ENCODE results near the gene ZNF485. TPM values are rescaled to one million over a fixed set of nuclear protein-coding genes. Genes with fewer than 3 reads are reported as not detected.
A peak's percentile ranks its signal among the peaks of the same experiment; 100 is the strongest.
"Not testable (repeated sequence)": the region's sequence is repeated elsewhere in the genome, so short reads cannot be mapped to it uniquely, and the experiment has no call there.

ZNF485 gene
- total RNA-seq, 1 donor from 2014 or later = 2.5 TPM

DNA sequence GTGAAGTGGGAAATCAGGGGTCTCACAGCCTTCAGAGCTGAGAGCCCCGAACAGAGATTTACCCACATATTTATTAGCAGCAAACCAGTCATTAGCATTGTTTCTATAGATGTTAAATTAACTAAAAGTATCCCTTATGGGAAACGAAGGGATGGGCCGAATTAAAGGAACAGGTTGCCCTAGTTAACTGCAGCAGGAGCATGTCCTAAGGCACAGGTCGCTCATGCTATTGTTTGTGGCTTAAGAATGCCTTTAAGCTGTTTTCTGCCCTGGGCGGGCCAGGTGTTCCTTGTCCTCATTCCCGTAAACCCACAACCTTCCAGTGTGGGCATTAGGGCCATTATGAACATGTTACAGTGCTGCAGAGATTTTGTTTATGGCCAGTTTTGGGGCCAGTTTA lies 4.7 kb upstream of the ZNF485 start:
- DNase-seq (ENCODE audit: low read depth) = not testable (repeated sequence)

GRCh38 chr10:43605850-43606322 lies 352 bp upstream of the ZNF485 start:
- DNase-seq (ENCODE audit: low read depth) = no peak

- DNase-seq (ENCODE audit: low read depth) = no peak
Measured at GRCh38 chr10:43607199-43607573, 948 bp downstream of the ZNF485 start.

DNA sequence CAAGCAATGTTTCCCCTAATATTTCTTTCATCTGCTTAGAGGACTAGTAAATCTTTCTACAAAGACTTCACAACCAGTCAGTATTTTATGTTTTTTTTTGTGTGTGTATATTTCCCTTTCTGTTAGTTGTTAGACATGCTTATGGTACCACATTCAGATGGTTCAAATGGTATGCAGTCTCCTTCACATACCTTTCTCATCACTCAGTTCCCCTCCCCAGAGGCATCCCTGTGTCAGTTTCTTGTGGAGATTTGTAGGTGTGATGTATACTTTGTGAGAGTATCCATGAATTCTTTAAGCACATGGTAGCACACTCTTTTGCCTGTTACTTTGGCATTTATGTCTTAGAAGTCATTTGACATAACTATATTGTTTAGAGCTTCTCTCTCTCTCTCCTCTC lies 4.4 kb downstream of the ZNF485 start:
- DNase-seq (ENCODE audit: low read depth) = no peak

DNA sequence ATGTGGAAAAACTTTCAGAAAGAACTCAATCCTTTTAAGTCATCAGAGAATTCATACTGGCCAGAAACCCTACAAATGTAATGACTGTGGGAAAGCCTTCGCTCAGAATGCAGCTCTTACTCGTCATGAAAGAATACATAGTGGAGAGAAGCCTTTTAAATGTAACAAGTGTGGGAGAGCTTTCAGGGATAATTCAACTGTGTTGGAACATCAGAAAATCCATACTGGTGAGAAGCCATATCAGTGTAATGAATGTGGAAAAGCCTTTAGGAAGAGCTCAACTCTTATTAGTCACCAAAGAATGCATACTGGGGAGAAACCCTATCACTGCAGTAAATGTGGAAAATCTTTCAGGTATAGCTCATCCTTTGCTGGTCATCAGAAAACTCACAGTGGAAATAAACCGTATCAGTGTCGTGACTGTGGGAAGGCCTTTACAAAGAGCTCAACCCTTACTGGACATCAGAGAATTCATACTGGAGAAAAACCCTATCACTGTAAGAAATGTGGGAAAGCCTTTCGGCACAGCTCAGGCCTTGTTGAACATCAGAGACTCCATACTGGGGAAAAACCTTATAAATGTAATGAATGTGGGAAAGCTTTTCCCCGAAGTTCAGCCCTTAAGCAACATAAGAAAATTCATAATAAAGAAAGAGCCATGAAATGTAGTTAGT lies 10.6 kb downstream of the ZNF485 start:
- DNase-seq (ENCODE audit: low read depth) = no peak

DNA sequence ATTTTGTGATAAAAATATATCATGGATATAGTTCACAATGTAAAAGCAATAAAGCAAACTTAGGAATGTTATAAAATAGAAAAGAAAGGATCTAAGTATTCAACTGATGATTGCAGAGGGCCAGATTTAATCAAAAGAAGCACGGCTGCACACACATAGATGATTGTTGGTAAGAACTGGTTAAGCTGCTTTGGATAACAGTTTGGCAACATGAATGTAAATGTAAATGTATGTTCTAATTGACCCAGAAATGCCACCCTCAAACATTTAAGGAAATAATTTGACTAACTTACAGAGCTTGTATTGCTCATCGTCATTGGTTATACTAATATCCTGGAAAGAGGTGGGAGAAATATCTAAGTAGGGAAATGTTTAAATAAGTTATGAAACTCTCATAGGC lies 13.1 kb downstream of the ZNF485 start:
- DNase-seq (ENCODE audit: low read depth) = no peak

- DNase-seq (ENCODE audit: low read depth) = no peak
Measured at GRCh38 chr10:43622038-43622437, 15.8 kb downstream of the ZNF485 start.

DNA sequence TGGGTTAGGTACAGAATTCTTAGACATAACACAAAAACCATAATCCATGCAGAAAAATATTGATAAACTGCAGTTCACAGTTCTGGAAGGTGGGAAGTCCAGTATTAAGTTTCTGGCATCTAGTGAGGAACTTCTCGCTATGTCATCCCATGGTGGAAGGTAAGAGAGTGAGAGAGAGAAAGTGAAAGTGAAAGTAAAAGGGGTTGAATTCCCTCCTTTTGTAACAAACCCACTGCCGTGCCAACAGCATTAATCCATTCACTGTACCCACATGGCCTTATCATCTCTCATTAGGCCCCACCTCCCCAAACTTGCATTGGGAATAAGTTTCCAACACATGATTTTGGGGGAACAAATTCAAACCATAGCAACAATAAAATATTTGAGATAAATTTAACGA lies 17.1 kb downstream of the ZNF485 start:
- peak; percentile 14 for DNase-seq (ENCODE audit: low read depth)

DNA sequence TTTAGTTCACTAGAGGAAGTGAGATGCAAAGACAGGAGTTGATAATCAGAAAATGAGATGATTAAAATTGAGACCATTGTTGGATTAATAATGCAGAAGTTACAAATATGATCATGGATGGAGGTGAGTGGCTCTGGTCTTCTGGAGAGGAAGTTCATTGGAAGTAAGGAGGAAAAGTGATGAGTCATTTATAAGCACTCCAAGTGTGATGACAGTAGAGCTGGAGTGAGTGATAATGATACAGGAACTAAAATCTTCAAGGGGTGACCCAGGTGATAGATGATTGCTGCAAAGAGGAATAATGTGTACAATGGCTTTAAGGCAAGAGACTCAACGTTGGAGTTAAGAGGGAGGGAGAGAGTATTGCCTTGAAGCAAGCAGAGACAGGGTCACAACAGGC lies 21.7 kb downstream of the ZNF485 start:
- DNase-seq (ENCODE audit: low read depth) = no peak

- no peak for DNase-seq (ENCODE audit: low read depth)
Measured at GRCh38 chr10:43628956-43629355, 22.7 kb downstream of the ZNF485 start.

GRCh38 chr10:43635816-43636215 lies 29.6 kb downstream of the ZNF485 start:
- not testable (repeated sequence) for DNase-seq (ENCODE audit: low read depth)

GRCh38 chr10:43640603-43641002 lies 34.4 kb downstream of the ZNF485 start:
- DNase-seq (ENCODE audit: low read depth) = no peak

DNA sequence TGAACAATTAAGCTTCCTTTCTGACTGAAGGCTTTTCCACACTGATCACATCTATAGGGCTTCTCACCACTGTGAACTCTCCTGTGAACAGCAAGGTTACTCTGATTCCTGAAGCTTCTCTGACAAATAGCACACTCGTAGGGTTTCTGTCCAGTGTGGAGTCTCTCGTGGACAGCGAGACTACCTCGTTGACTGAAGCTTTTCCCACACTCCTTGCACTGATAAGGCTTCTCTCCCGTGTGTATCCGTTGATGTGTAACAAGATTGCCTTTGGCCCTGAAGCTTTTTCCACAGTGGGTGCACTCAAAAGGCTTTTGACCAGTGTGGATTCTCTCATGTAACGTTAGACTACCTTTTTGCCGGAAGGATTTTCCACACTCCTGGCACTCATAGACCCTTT lies 38.0 kb downstream of the ZNF485 start:
- DNase-seq (ENCODE audit: low read depth) = no peak

DNA sequence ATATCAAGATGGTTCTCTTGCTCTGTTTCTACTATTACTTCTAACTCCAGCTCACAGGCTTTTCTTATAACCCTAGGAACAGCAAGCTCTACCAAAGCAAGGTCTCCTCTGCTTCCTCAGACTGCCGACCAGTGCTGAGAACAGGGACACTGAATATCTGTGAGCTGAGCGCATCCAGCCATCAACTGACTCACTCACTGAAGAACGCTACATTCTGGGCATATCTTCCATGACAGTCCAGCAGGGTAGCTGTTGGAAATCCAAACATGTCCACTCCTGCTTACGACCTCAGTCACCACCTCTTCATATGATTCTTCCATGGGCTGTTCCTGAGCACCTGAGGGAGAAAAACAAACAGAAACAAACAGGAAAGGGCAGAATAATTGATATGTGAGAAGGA lies 39.6 kb downstream of the ZNF485 start:
- no peak for DNase-seq (ENCODE audit: low read depth)

DNA sequence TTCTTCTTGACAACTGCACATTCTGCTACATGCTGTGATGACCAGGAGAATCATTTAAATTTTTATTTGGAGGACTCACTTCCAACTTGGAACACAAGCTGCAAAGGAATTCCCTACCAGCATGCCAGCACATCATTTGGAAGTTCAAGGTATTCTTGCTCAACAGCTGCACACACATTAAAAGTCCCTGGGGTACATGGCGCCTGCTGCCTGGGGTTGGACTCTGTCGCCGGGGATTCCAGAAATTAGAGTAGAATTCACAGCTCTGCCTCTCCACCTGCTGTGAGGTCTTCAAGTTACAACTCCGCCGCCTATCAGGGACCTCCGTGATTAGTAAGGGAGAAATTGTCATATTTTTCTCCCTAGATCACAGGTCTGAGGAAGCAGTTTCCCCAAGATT lies 41.3 kb downstream of the ZNF485 start:
- peak; percentile 82 for DNase-seq (ENCODE audit: low read depth)

- DNase-seq (ENCODE audit: low read depth) = no peak
Measured at GRCh38 chr10:43648095-43648397, 41.8 kb downstream of the ZNF485 start.

DNA sequence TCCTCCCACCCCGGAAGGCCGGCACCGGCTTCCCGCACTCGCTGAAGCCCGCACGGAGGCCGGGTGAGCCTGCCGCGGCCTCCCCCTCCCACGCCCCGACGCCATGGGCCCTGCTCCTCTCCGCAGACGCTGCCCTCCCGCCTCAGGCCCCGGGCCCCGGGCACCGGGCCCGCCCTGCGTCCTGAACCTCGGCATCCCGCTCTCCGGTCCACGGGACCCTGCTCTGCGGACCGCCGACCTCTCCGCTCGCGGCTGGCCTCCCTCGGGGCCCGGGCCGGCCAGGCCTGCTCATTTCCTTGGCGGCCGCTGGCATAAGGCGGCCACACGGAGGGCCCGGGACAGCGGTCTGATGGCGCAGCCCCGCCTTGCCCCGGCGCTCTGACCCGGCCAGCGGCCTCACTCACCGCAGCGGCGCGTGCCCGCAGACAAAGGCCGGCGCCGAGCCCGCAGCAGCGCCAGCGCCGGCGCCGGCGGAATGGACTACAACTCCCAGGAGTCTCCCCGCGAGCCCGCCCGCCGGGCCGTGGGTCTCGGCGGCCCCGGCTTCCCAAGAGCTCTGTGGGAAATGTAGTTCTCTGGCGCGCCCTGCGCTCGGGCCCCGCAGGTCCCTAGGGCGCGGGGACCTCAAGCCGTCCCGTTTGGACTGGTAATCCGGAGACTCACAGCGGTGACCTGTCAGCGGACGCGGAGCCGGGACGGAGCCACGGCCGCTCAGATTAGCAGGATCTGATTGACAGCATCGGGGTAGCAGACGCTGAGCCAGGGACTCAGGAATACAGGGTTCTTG lies 42.4 kb downstream of the ZNF485 start, which contains the start of gene ZNF32:
Gene ZNF32 (minus strand): TSS at position 484 of the 787 bp plus-strand sequence. CDS start 2,748 bp downstream, outside the sequence.
- DNase-seq (ENCODE audit: low read depth) = peak; percentile 89

GRCh38 chr10:43649185-43649523 lies 42.9 kb downstream of the ZNF485 start:
- DNase-seq (ENCODE audit: low read depth) = no peak

GRCh38 chr10:43653746-43654145 lies 47.5 kb downstream of the ZNF485 start:
- peak; percentile 14 for DNase-seq (ENCODE audit: low read depth)

- DNase-seq (ENCODE audit: low read depth) = no peak
Measured at GRCh38 chr10:43655311-43655710, 49.1 kb downstream of the ZNF485 start.

GRCh38 chr10:43658227-43658626 lies 52.0 kb downstream of the ZNF485 start:
- DNase-seq (ENCODE audit: low read depth) = no peak

DNA sequence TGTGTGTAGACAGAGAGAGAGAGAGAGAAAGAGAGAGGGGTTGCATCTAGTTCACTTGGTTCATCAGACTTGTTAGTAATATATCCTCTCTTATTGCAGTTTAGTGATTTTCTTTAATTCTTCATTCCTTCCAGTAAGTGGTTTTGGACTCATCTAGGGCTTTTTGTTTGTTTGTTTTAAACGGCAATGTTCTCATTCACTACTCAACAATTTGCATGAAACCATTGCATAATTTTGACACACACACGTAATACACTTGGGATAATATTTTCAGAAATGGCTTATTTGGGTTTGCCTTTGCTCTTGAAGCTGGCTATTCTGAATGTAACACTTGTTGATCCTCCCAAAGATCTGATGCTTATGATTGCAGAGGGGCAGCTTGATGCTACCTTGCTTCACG lies 58.8 kb downstream of the ZNF485 start:
- no peak for DNase-seq (ENCODE audit: low read depth)

GRCh38 chr10:43666552-43666951 lies 60.3 kb downstream of the ZNF485 start:
- DNase-seq (ENCODE audit: low read depth) = no peak
